Mesenchymal stem cell (in vitro differentiated cells and primary cell): ENCODE data around the gene RPA1.
"Not testable (repeated sequence)": the region's sequence is repeated elsewhere in the genome, so short reads cannot be mapped to it uniquely, and the experiment has no call there.

ENCODE experiments used
- DNase-seq: peaks from one replicate; pipeline ENCODE4 v3.0.0-alpha.2; 2013
- H2AFZ ChIP-seq: one replicate; pipeline ENCODE4 v1.6.1; 2013; ENCODE audit warnings: low read depth, mild to moderate bottlenecking, control low read depth, inconsistent platforms, low read length, moderate library complexity
- H2AK5ac ChIP-seq: 2 replicates; pipeline ENCODE4 v1.6.1; 2013; ENCODE audit warnings: low read length, moderate library complexity, mild to moderate bottlenecking, inconsistent platforms; ENCODE audit not compliant: severe bottlenecking
- H2BK120ac ChIP-seq: one replicate; pipeline ENCODE4 v1.6.1; 2013; ENCODE audit warnings: low read depth, mild to moderate bottlenecking, inconsistent platforms, low read length, moderate library complexity
- H2BK12ac ChIP-seq, 2 experiments: one replicate each; pipeline ENCODE4 v1.6.1; 2013; ENCODE audit warnings: inconsistent platforms in 2 of 2, low read length in 2 of 2, mild to moderate bottlenecking in 2 of 2, moderate library complexity in 2 of 2, control low read depth in 1 of 2
- H2BK15ac ChIP-seq: one replicate; pipeline ENCODE4 v1.6.1; 2013; ENCODE audit warnings: mild to moderate bottlenecking, low read depth, inconsistent platforms; ENCODE audit not compliant: poor library complexity, severe bottlenecking
- H2BK5ac ChIP-seq: 2 replicates; pipeline ENCODE4 v1.6.1; 2013; ENCODE audit warnings: low read depth, mild to moderate bottlenecking, low read length, control low read depth, inconsistent platforms; ENCODE audit not compliant: poor library complexity, severe bottlenecking
- H3K14ac ChIP-seq, 2 experiments: one replicate each; pipeline ENCODE4 v1.6.1; 2013; ENCODE audit warnings: inconsistent platforms in 2 of 2, low read length in 2 of 2, control low read depth in 1 of 2, mild to moderate bottlenecking in 1 of 2, moderate library complexity in 1 of 2
- H3K18ac ChIP-seq, 2 experiments: one replicate each; pipeline ENCODE4 v1.6.1; 2013; ENCODE audit warnings: inconsistent platforms in 2 of 2, low read length in 2 of 2, control low read depth in 1 of 2, low read depth in 1 of 2, mild to moderate bottlenecking in 1 of 2
- H3K23ac ChIP-seq, 2 experiments: one replicate each; pipeline ENCODE4 v1.6.1; 2013; ENCODE audit warnings: inconsistent platforms in 2 of 2, low read length in 2 of 2, mild to moderate bottlenecking in 2 of 2, moderate library complexity in 2 of 2, control low read depth in 1 of 2
- H3K27ac ChIP-seq: 2 replicates; pipeline ENCODE4 v1.5.1; 2013; ENCODE audit warnings: mild to moderate bottlenecking, moderate library complexity, low read length, control low read depth, inconsistent platforms; ENCODE audit not compliant: poor library complexity, severe bottlenecking
- H3K27me3 ChIP-seq, 2 experiments: 2 replicates each; pipeline versions ENCODE4 v1.6.1 to v1.7.0; 2013; ENCODE audit warnings: low read length in 2 of 2, mild to moderate bottlenecking in 2 of 2, moderate library complexity in 2 of 2, control low read depth in 1 of 2, inconsistent platforms in 1 of 2; ENCODE audit not compliant: control insufficient read depth in 1 of 2, insufficient read depth in 1 of 2
- H3K36me3 ChIP-seq, 2 experiments: 2 replicates each; pipeline versions ENCODE4 v1.6.1 to v1.7.0; 2013; ENCODE audit warnings: low read length in 2 of 2, control low read depth in 1 of 2, inconsistent platforms in 1 of 2, low read depth in 1 of 2, mild to moderate bottlenecking in 1 of 2; ENCODE audit not compliant: insufficient read depth in 2 of 2, control insufficient read depth in 1 of 2
- H3K4ac ChIP-seq, 2 experiments: one replicate each; pipeline ENCODE4 v1.6.1; 2013; ENCODE audit warnings: inconsistent platforms in 2 of 2, low read length in 2 of 2, mild to moderate bottlenecking in 2 of 2, moderate library complexity in 2 of 2, control low read depth in 1 of 2, low read depth in 1 of 2
- H3K4me1 ChIP-seq: 2 replicates; pipeline ENCODE4 v1.6.1; 2013; ENCODE audit warnings: low read depth, low read length, control low read depth; ENCODE audit not compliant: control insufficient read depth, insufficient read depth
- H3K4me2 ChIP-seq: 2 replicates; pipeline ENCODE4 v1.6.1; 2013; ENCODE audit warnings: low read length, mild to moderate bottlenecking, inconsistent platforms; ENCODE audit not compliant: poor library complexity, severe bottlenecking
- H3K4me3 ChIP-seq, 2 experiments: 2 replicates each; pipeline versions ENCODE4 v1.5.1 to v1.7.0; 2013; ENCODE audit warnings: low read length in 2 of 2, mild to moderate bottlenecking in 2 of 2, control low read depth in 1 of 2, low read depth in 1 of 2; ENCODE audit not compliant: insufficient read depth in 1 of 2
- H3K79me1 ChIP-seq: replicated peaks from 2 replicates; pipeline ENCODE4 v1.6.1; 2013; ENCODE audit warnings: mild to moderate bottlenecking, control low read depth, low read length, inconsistent platforms; ENCODE audit not compliant: poor library complexity, severe bottlenecking
- H3K9ac ChIP-seq: 2 replicates; pipeline ENCODE4 v1.7.0; 2013; ENCODE audit warnings: mild to moderate bottlenecking, low read length, moderate library complexity
- H3K9me3 ChIP-seq: 2 replicates; pipeline ENCODE4 v1.7.0; 2013; ENCODE audit warnings: mild to moderate bottlenecking, low read length; ENCODE audit not compliant: control insufficient read depth
- H4K8ac ChIP-seq: one replicate; pipeline ENCODE4 v1.6.1; 2013; ENCODE audit warnings: inconsistent platforms, mild to moderate bottlenecking, low read length, moderate library complexity
- H4K91ac ChIP-seq: one replicate; pipeline ENCODE4 v1.6.1; 2013; ENCODE audit warnings: mild to moderate bottlenecking, low read length, inconsistent platforms
- WGBS: methylation state at CpG from one replicate; pipeline ENCODE4 v1.1.7; 2013; ENCODE audit warnings: mixed read lengths; 5-methylcytosine and 5-hydroxymethylcytosine counted together

The RPA1 gene

GRCh38 chr17:1797323-1797722 lies 32.5 kb upstream of the RPA1 start:
- Histone ChIP-seq H2BK120ac (no peak overlapping the region), H3K9ac (no peak overlapping the region), H3K27ac (no peak overlapping the region), H2AK5ac (no peak overlapping the region), H2BK15ac (no peak overlapping the region), H4K91ac (peak overlapping the region; percentile 23), H3K4me1 (peaks cover 10% of the 10 kb centered on the region), H3K9me3 (no peaks in the 10 kb centered on the region), H3K36me3 (peaks cover 23 to 25% of the 10 kb centered on the region in 2 experiments), H2AFZ (no peak overlapping the region), H3K27me3 (no peaks in the 10 kb centered on the region), H3K14ac (no peak overlapping the region), H3K4ac (peak overlapping the region in 1 of 2 experiments; percentile 86), H3K4me2 (no peak overlapping the region), H2BK5ac (no peak overlapping the region), H3K79me1 (peaks cover 14% of the 10 kb centered on the region), H3K4me3 (no peak overlapping the region), H3K18ac (peak overlapping the region in 1 of 2 experiments; percentile 82), H2BK12ac (peak overlapping the region; percentile 6 to 86), H4K8ac (no peak overlapping the region), H3K23ac (no peak overlapping the region)
- DNase-seq: no peak
- WGBS: 83% methylated on average over 2 of the region's 3 CpGs

GRCh38 chr17:1797846-1798245 lies 32.0 kb upstream of the RPA1 start:
- not testable (repeated sequence) for H4K91ac ChIP-seq, H3K4me2 ChIP-seq, H3K9ac ChIP-seq, H3K27ac ChIP-seq, H3K27me3 ChIP-seq, H3K23ac ChIP-seq, H2AK5ac ChIP-seq, H3K4ac ChIP-seq, H2BK5ac ChIP-seq, H3K14ac ChIP-seq, H2BK15ac ChIP-seq, DNase-seq, H4K8ac ChIP-seq, H2BK120ac ChIP-seq, H3K18ac ChIP-seq, H3K4me3 ChIP-seq, H2BK12ac ChIP-seq, H2AFZ ChIP-seq, H3K4me1 ChIP-seq, H3K9me3 ChIP-seq
- Histone ChIP-seq H3K79me1 (peaks cover 13% of the 10 kb centered on the region), H3K36me3 (peaks cover 23 to 27% of the 10 kb centered on the region in 2 experiments)
- WGBS: 99% methylated on average over 8 of the region's 8 CpGs

- no peak overlapping the region for H2BK15ac ChIP-seq
- no peaks in the 10 kb centered on the region for H3K9me3 ChIP-seq
- H4K91ac ChIP-seq: no peak overlapping the region
- no peak for DNase-seq
- H3K23ac ChIP-seq: no peak overlapping the region
- H3K4ac ChIP-seq: no peak overlapping the region
- over 99% methylated on average over 7 of the region's 7 CpGs for WGBS
- H3K4me2 ChIP-seq: no peak overlapping the region
- no peak overlapping the region for H3K27ac ChIP-seq
- no peak overlapping the region for H2AFZ ChIP-seq
- H3K14ac ChIP-seq: no peak overlapping the region
- no peak overlapping the region for H4K8ac ChIP-seq
- H3K9ac ChIP-seq: no peak overlapping the region
- H3K27me3 ChIP-seq: no peaks in the 10 kb centered on the region
- peaks cover 2% of the 10 kb centered on the region for H3K4me1 ChIP-seq
- no peak overlapping the region for H3K4me3 ChIP-seq
- H3K18ac ChIP-seq: no peak overlapping the region
- H2AK5ac ChIP-seq: no peak overlapping the region
- H2BK12ac ChIP-seq: no peak overlapping the region
- peaks cover 12% of the 10 kb centered on the region for H3K79me1 ChIP-seq
- H3K36me3 ChIP-seq: peaks cover 34 to 39% of the 10 kb centered on the region in 2 experiments
- no peak overlapping the region for H2BK120ac ChIP-seq
- no peak overlapping the region for H2BK5ac ChIP-seq
Observed at GRCh38 chr17:1800240-1800639, 29.6 kb upstream of the RPA1 start.

GRCh38 chr17:1800712-1801111 lies 29.1 kb upstream of the RPA1 start:
- H3K36me3 ChIP-seq: peaks cover 34 to 39% of the 10 kb centered on the region in 2 experiments
- DNase-seq: peak; percentile 21
- no peak overlapping the region for H3K4me3 ChIP-seq
- no peaks in the 10 kb centered on the region for H3K9me3 ChIP-seq
- no peak overlapping the region for H3K23ac ChIP-seq
- no peak overlapping the region for H2AFZ ChIP-seq
- no peak overlapping the region for H3K4me2 ChIP-seq
- peaks cover 12% of the 10 kb centered on the region for H3K79me1 ChIP-seq
- H3K14ac ChIP-seq: no peak overlapping the region
- no peak overlapping the region for H3K18ac ChIP-seq
- H2BK12ac ChIP-seq: no peak overlapping the region
- no peak overlapping the region for H2BK120ac ChIP-seq
- H2BK15ac ChIP-seq: no peak overlapping the region
- no peak overlapping the region for H4K8ac ChIP-seq
- 72% methylated on average over 4 of the region's 4 CpGs for WGBS
- H3K27ac ChIP-seq: no peak overlapping the region
- no peak overlapping the region for H2BK5ac ChIP-seq
- H3K27me3 ChIP-seq: no peaks in the 10 kb centered on the region
- H4K91ac ChIP-seq: no peak overlapping the region
- H3K9ac ChIP-seq: no peak overlapping the region
- no peak overlapping the region for H3K4ac ChIP-seq
- H3K4me1 ChIP-seq: peaks cover 2% of the 10 kb centered on the region
- no peak overlapping the region for H2AK5ac ChIP-seq
